MCF 10A (cell line): ENCODE results near the gene ARHGAP42. TPM values are rescaled to one million over a fixed set of nuclear protein-coding genes. Genes with fewer than 3 reads are reported as not detected.

Experiments
- BruUV-seq: library from RNA; stranded (reverse); fragments of 400-500 nt; replicated peaks from 2 replicates; lab custom pipeline; 2021; lab: Mats Ljungman, UMichigan
- CTCF ChIA-PET: fragments of 300-600 bp; sonication (Branson Sonifier 250); formaldehyde crosslinking; extraction: SDS; loops from one replicate; lab custom pipeline; 2021; ENCODE audit warnings: antibody characterized with exemption, inconsistent platforms; lab: Yijun Ruan, JAX
- POLR2A ChIA-PET: fragments of 300-600, 350-650 bp; sonication (Branson Sonifier 250); formaldehyde crosslinking; extraction: SDS; loops from one replicate; lab custom pipeline; 2020; ENCODE audit warnings: antibody characterized with exemption, inconsistent platforms; lab: Yijun Ruan, JAX
- DNase-seq: peaks from one replicate; pipeline ENCODE4 v3.0.0-alpha.2; 2018; ENCODE audit not compliant: unreplicated experiment
- H3K27ac Mint-ChIP-seq: one replicate; pipeline ENCODE4 v1.8.0; 2022; ENCODE audit warnings: mild to moderate bottlenecking, low read depth, mixed read lengths; ENCODE audit not compliant: unreplicated experiment
- H3K27me3 Mint-ChIP-seq: one replicate; pipeline ENCODE4 v1.8.0; 2022; ENCODE audit warnings: mixed read lengths; ENCODE audit not compliant: insufficient read depth, unreplicated experiment
- H3K36me3 Mint-ChIP-seq: one replicate; pipeline ENCODE4 v1.8.0; 2022; ENCODE audit warnings: mild to moderate bottlenecking, moderate library complexity, mixed read lengths; ENCODE audit not compliant: insufficient read depth, unreplicated experiment
- H3K4me1 Mint-ChIP-seq: one replicate; pipeline ENCODE4 v1.8.0; 2022; ENCODE audit warnings: mixed read lengths; ENCODE audit not compliant: insufficient read depth, unreplicated experiment
- H3K4me3 Mint-ChIP-seq: one replicate; pipeline ENCODE4 v1.8.0; 2022; ENCODE audit warnings: mild to moderate bottlenecking, moderate library complexity, mixed read lengths; ENCODE audit not compliant: unreplicated experiment
- H3K9me3 Mint-ChIP-seq: one replicate; pipeline ENCODE4 v1.8.0; 2022; ENCODE audit warnings: mixed read lengths; ENCODE audit not compliant: unreplicated experiment
- CTCF ChIP-seq: fragments of 200-600 bp; IDR thresholded peaks from one replicate; pipeline ENCODE4 v1.8.0; 2022; ENCODE audit warnings: antibody characterized with exemption, mild to moderate bottlenecking; ENCODE audit not compliant: unreplicated experiment
- intact Hi-C: fragments of 100-400 bp; cut with micrococcal nuclease; formaldehyde crosslinking; loops from 2 replicates; pipeline ENCODE4 v1.14.1; 2022
- total RNA-seq: library from RNA; stranded (reverse); gene quantifications from 2 replicates; pipeline ENCODE4 v1.2.3, GENCODE V29; 2022

The ARHGAP42 gene
- total RNA-seq, 1 experiment from 2014 or later, result 2.5 TPM

DNA sequence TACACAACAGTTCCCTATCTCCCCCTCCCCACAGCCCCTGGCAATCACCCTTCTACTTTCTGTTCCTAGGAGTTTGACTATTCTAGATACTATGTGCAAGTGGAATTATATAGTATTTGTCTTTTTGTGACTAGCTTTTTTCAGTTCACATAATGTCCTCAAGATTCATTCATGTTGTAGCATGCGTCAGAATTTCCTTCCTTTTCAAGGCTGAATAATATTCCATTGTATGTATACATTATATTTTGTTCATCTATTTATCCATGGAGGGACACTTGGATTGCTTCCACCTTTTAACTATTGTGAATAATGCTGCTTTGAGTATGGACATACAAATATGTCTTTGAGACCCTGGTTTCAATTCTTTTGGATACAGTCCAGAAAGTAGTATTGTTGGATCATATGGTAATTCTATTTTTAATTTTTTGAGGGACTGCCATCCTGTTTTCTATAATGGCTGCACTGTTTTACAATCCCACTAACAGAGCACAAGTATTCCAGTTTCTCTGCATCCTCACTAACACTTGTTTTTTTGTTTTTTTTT is 128.8 kb downstream of the ARHGAP42 start:
- Mint-ChIP-seq H3K4me1 (no peaks in the 10 kb centered on the region), H3K27me3 (no peaks in the 10 kb centered on the region), H3K27ac (no peak overlapping the region), H3K9me3 (no peaks in the 10 kb centered on the region), H3K4me3 (no peak overlapping the region), H3K36me3 (peaks cover 7% of the 10 kb centered on the region)
- DNase-seq, result no peak
- no peak for TF ChIP-seq CTCF
- BruUV-seq, result no TSS peak
- intact Hi-C loops, result no loop called here
- ChIA-PET CTCF (no interaction called here), POLR2A (no interaction called here)

DNA sequence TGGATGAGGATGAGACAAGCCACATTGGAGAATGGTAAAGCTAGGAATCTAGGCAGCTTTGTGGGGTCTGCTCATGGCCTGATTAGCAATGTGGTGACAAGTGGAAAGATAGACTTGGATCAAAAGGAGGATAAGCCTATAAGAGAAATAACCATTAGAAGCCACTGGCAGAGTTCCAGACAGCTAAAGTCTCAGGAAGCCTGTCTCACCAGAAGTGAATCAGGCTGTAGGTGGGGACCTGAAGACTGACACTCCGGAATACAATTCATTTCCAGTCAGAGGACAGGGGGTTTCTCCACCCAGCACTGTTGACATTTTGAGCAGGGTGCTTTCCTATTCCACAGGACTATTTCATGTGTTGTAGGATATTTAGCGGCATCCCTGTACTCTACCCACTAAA is 129.7 kb downstream of the ARHGAP42 start:
- Mint-ChIP-seq H3K9me3 (no peaks in the 10 kb centered on the region), H3K27me3 (no peaks in the 10 kb centered on the region), H3K4me3 (no peak overlapping the region), H3K4me1 (no peaks in the 10 kb centered on the region), H3K36me3 (peaks cover 7% of the 10 kb centered on the region), H3K27ac (no peak overlapping the region)
- DNase-seq, result no peak
- no peak for TF ChIP-seq CTCF
- POLR2A ChIA-PET, result interaction anchor here (0.6 to 0.7 kb wide), 2 partner anchors 124 to 444 kb away, joined by 3 to 4 read pairs; no protein-coding TSS in a partner anchor
- BruUV-seq, result no TSS peak
- CTCF ChIA-PET, result no interaction called here
- intact Hi-C loops, result no loop called here

DNA sequence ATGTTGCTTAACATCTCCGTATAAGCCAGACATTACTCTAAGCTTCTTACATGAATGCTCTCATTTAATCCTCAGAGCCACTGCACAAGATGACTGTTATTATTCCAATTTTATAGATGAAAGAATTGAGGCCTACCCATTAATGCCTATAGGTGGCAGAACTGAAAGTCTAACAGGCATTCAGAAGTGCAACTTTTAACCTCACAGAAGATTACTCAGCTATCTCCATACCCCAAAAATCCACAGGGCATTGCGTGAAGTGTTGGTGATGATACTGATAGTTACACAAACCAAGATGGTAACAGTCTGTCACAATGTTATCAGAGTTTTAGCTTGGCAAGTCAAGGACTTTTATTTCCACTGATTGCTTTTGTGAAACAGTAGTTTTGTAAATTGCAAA is 130.5 kb downstream of the ARHGAP42 start:
- Mint-ChIP-seq H3K4me1 (no peaks in the 10 kb centered on the region), H3K9me3 (no peaks in the 10 kb centered on the region), H3K27ac (no peak overlapping the region), H3K27me3 (no peaks in the 10 kb centered on the region), H3K36me3 (peaks cover 7% of the 10 kb centered on the region), H3K4me3 (no peak overlapping the region)
- TF ChIP-seq CTCF, result no peak
- intact Hi-C loops, result no loop called here
- ChIA-PET CTCF (interaction anchor here (0.7 kb wide), 1 partner anchor 29 kb away, joined by 3 read pairs; no protein-coding TSS in a partner anchor), POLR2A (interaction anchor here (0.7 to 0.8 kb wide), 2 partner anchors 130 to 443 kb away, joined by 3 read pairs; no protein-coding TSS in a partner anchor)
- BruUV-seq, result no TSS peak
- no peak for DNase-seq

GRCh38 chr11:100820621-100821020 is 133.5 kb downstream of the ARHGAP42 start:
- H3K9me3 Mint-ChIP-seq, result no peaks in the 10 kb centered on the region
- no TSS peak for BruUV-seq
- H3K36me3 Mint-ChIP-seq, result peaks cover 7% of the 10 kb centered on the region
- ChIA-PET CTCF (interaction anchor here (0.6 to 1.3 kb wide), 2 partner anchors 44 to 1195 kb away, joined by 3 to 4 read pairs; no protein-coding TSS in a partner anchor), POLR2A (no interaction called here)
- no peak for TF ChIP-seq CTCF
- H3K4me1 Mint-ChIP-seq, result no peaks in the 10 kb centered on the region
- H3K27me3 Mint-ChIP-seq, result no peaks in the 10 kb centered on the region
- intact Hi-C loops, result no loop called here
- H3K27ac Mint-ChIP-seq, result no peak overlapping the region
- no peak overlapping the region for H3K4me3 Mint-ChIP-seq
- DNase-seq, result no peak
